Measurements from ENCODE around the gene SUCLA2.

SUCLA2 gene

GRCh38 chr13:47901441-47901840 lies 99.6 kb downstream of the SUCLA2 start:
- TF ChIP-seq TAF1 (IDR thresholded peaks at IDR 0.05; ENCODE audit: borderline replicate concordance, insufficient read depth, low read length), result no peak
- TF ChIP-seq POLR2AphosphoS5 (IDR thresholded peaks at IDR 0.05; ENCODE audit: low read depth, low read length), result no peak
- TF ChIP-seq, protein P1, sequence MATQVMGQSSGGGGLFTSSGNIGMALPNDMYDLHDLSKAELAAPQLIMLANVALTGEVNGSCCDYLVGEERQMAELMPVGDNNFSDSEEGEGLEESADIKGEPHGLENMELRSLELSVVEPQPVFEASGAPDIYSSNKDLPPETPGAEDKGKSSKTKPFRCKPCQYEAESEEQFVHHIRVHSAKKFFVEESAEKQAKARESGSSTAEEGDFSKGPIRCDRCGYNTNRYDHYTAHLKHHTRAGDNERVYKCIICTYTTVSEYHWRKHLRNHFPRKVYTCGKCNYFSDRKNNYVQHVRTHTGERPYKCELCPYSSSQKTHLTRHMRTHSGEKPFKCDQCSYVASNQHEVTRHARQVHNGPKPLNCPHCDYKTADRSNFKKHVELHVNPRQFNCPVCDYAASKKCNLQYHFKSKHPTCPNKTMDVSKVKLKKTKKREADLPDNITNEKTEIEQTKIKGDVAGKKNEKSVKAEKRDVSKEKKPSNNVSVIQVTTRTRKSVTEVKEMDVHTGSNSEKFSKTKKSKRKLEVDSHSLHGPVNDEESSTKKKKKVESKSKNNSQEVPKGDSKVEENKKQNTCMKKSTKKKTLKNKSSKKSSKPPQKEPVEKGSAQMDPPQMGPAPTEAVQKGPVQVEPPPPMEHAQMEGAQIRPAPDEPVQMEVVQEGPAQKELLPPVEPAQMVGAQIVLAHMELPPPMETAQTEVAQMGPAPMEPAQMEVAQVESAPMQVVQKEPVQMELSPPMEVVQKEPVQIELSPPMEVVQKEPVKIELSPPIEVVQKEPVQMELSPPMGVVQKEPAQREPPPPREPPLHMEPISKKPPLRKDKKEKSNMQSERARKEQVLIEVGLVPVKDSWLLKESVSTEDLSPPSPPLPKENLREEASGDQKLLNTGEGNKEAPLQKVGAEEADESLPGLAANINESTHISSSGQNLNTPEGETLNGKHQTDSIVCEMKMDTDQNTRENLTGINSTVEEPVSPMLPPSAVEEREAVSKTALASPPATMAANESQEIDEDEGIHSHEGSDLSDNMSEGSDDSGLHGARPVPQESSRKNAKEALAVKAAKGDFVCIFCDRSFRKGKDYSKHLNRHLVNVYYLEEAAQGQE (IDR thresholded peaks at IDR 0.05; ENCODE audit: insufficient read depth in 1 of 2, low read depth in 2 of 2, low read length in 2 of 2), result no peak
- no peak for TF ChIP-seq SIN3A (IDR thresholded peaks at IDR 0.05; ENCODE audit: borderline replicate concordance, insufficient read depth, low read length)
- no peak for TF ChIP-seq FOXP2 (optimal IDR thresholded peaks at IDR 0.05; ENCODE audit: borderline replicate concordance, extremely low read depth, extremely low read length, insufficient read depth)

DNA sequence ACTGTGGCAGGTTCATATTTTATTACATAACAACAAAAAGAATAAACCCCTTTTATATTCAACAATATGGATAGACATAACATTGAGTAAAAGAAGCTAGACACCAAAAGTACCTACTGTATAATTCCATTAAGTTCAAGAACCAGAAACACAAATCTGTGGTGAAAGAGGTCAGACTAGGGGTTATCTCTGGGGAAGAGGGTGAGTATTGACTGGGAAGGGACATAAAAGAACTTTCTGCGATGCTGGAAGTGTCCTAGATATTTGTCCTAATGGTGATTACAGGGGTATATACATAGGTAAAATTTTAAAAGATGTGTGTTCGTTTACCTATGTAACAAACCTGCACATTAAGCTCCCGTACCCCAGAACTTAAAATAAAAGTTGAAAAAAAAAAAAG lies 103.0 kb downstream of the SUCLA2 start:
- TF ChIP-seq TAF1 (IDR thresholded peaks at IDR 0.05; ENCODE audit: borderline replicate concordance, insufficient read depth, low read length), result no peak
- TF ChIP-seq FOXP2 (optimal IDR thresholded peaks at IDR 0.05; ENCODE audit: borderline replicate concordance, extremely low read depth, extremely low read length, insufficient read depth), result no peak
- TF ChIP-seq, protein P1 (IDR thresholded peaks at IDR 0.05; ENCODE audit: insufficient read depth in 1 of 2, low read depth in 2 of 2, low read length in 2 of 2), result no peak
- TF ChIP-seq POLR2AphosphoS5 (IDR thresholded peaks at IDR 0.05; ENCODE audit: low read depth, low read length), result no peak
- TF ChIP-seq SIN3A (IDR thresholded peaks at IDR 0.05; ENCODE audit: borderline replicate concordance, insufficient read depth, low read length), result no peak

DNA sequence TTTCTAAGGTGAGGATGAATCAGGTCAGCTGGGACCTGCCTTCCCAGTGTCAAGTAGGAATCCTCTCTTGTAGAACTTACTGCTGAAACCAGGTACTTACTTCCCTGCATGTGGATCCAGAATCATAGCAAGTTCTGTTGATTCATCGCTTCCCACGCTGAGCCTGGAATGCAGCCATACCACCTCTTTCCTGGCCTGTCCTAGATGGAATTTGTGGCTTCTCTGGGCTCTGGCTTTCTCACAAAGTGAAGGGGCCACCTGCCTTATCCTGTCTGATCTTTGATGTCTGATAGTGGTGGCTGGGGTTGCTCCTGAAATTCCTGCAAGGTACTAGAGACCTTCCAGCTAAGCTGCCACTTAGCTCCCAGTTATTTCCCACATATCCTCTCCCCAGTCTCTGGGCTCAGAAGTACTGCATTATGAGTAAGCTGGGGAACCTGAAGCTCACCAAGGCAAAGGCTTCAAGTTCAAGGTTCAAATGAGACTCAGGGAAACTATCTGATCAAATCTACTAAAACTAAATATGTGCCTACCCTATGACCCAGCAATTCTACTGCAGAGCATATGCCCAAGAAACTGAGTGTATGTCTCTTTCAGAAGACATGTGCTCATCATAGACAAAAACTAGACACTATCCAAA lies 103.5 kb downstream of the SUCLA2 start:
- TF ChIP-seq TAF1 (IDR thresholded peaks at IDR 0.05; ENCODE audit: borderline replicate concordance, insufficient read depth, low read length) (no peak), FOXP2 (optimal IDR thresholded peaks at IDR 0.05; ENCODE audit: borderline replicate concordance, extremely low read depth, extremely low read length, insufficient read depth) (no peak), POLR2AphosphoS5 (IDR thresholded peaks at IDR 0.05; ENCODE audit: low read depth, low read length) (no peak), SIN3A (IDR thresholded peaks at IDR 0.05; ENCODE audit: borderline replicate concordance, insufficient read depth, low read length) (no peak)
- TF ChIP-seq, protein P1 (IDR thresholded peaks at IDR 0.05; ENCODE audit: insufficient read depth in 1 of 2, low read depth in 2 of 2, low read length in 2 of 2), result no peak

DNA sequence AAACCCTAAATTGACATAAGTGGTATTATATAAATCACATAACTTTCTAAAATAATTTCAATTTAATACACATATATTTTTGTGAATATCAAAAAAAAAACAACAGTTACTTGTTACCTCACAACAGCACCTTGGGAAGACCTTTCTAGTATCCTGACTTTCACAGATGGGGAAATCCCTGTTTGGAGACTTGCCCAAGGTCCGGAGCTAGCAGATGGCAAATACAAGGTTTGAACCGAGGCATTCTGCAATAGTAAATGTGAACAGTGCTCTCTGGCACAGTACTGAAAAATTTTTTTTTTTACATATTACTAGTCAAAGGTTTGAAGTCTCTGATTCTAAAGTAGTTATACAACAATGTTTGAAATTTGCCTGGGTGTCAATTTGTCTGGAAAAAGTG lies 104.5 kb downstream of the SUCLA2 start:
- TF ChIP-seq SIN3A (IDR thresholded peaks at IDR 0.05; ENCODE audit: borderline replicate concordance, insufficient read depth, low read length) (no peak), POLR2AphosphoS5 (IDR thresholded peaks at IDR 0.05; ENCODE audit: low read depth, low read length) (no peak), FOXP2 (optimal IDR thresholded peaks at IDR 0.05; ENCODE audit: borderline replicate concordance, extremely low read depth, extremely low read length, insufficient read depth) (no peak), TAF1 (IDR thresholded peaks at IDR 0.05; ENCODE audit: borderline replicate concordance, insufficient read depth, low read length) (no peak)
- TF ChIP-seq, protein P1 (IDR thresholded peaks at IDR 0.05; ENCODE audit: insufficient read depth in 1 of 2, low read depth in 2 of 2, low read length in 2 of 2), result no peak
